ENCODE measurements around the gene PC. TPM values are rescaled to one million over a fixed set of nuclear protein-coding genes. Genes with fewer than 3 reads are reported as not detected.

The PC gene
- polyA plus RNA-seq, 3 donors = 4.6 to 7.1 (median 6.0) TPM

DNA sequence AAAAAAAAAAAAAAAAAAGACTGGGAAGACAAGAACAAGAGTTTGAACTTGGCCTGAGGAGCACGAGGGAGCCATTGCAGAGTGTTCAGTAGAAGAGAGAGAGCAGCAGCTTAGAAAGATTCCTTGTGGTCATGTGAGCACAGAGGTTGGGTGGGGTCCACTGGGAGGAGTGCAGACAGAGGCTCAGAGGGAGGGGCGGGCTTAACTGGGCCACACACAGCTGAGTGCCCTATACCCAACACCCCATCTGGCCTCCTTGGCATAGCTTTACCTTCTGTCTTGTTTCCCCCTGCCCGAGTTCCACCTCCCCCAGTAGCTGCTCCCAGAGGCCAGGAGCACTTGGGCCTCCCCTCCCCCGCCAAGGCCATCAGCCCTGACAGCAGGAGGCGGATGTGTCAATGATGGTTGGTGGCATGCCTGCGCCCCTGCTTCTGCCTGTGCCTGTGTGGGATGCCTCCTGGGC lies 29.0 kb upstream of the PC start:
- Histone ChIP-seq H3K4me1 (ENCODE audit: control insufficient read depth in 1 of 2, insufficient read depth in 2 of 2, low read length in 2 of 2) (peaks cover 2 to 5% of the 10 kb centered on the region in 2 donors), H3K36me3 (replicated peaks in 1 of 2; ENCODE audit: control insufficient read depth in 1 of 2, insufficient read depth in 2 of 2, low read length in 2 of 2) (no peaks in the 10 kb centered on the region), H3K9me3 (replicated peaks in 1 of 2; ENCODE audit: control insufficient read depth in 1 of 2, insufficient read depth in 1 of 2, low read length in 2 of 2) (no peaks in the 10 kb centered on the region), H3K4me2 (replicated peaks; ENCODE audit: extremely low read depth, low read length, poor library complexity, severe bottlenecking) (no peak overlapping the region), H2AFZ (ENCODE audit: insufficient read depth, low read depth, low read length, poor library complexity, severe bottlenecking) (no peak overlapping the region), H3K27ac (ENCODE audit: low read depth in 1 of 2, low read length in 2 of 2) (no peak overlapping the region), H4K20me1 (ENCODE audit: insufficient read depth, low read length) (no peaks in the 10 kb centered on the region), H3K4me3 (replicated peaks in 1 of 3; ENCODE audit: low read depth in 2 of 3, low read length in 3 of 3) (no peak overlapping the region), H3K79me2 (ENCODE audit: insufficient read depth, low read length) (no peaks in the 10 kb centered on the region), H3K27me3 (ENCODE audit: control insufficient read depth in 2 of 2, insufficient read depth in 2 of 2, low read length in 2 of 2) (peaks cover 0 to 9% of the 10 kb centered on the region in 2 donors), H3K9ac (ENCODE audit: insufficient read depth, low read length, poor library complexity, severe bottlenecking) (no peak overlapping the region)
- Mint-ChIP-seq H3K9me3 (peaks cover 0 to 2% (median 0%) of the 10 kb centered on the region in 7 donors), H3K27ac (no peak overlapping the region), H3K27me3 (ENCODE audit: low read depth in 3 of 3) (peaks cover 28 to 30% (median 29%) of the 10 kb centered on the region in 3 donors), H3K4me3 (no peak overlapping the region), H3K36me3 (peaks cover 0 to 2% of the 10 kb centered on the region in 2 donors), H3K4me1 (peaks cover 7% of the 10 kb centered on the region)
- DNase-seq = no peak
- TF ChIP-seq, protein P1, sequence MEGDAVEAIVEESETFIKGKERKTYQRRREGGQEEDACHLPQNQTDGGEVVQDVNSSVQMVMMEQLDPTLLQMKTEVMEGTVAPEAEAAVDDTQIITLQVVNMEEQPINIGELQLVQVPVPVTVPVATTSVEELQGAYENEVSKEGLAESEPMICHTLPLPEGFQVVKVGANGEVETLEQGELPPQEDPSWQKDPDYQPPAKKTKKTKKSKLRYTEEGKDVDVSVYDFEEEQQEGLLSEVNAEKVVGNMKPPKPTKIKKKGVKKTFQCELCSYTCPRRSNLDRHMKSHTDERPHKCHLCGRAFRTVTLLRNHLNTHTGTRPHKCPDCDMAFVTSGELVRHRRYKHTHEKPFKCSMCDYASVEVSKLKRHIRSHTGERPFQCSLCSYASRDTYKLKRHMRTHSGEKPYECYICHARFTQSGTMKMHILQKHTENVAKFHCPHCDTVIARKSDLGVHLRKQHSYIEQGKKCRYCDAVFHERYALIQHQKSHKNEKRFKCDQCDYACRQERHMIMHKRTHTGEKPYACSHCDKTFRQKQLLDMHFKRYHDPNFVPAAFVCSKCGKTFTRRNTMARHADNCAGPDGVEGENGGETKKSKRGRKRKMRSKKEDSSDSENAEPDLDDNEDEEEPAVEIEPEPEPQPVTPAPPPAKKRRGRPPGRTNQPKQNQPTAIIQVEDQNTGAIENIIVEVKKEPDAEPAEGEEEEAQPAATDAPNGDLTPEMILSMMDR (IDR thresholded peaks at IDR 0.05) = no peak
- intact Hi-C loops (cut with micrococcal nuclease) = no loop called here
- WGBS (ENCODE audit: insufficient coverage) = 100% methylated on average over 1 of the region's 6 CpGs

DNA sequence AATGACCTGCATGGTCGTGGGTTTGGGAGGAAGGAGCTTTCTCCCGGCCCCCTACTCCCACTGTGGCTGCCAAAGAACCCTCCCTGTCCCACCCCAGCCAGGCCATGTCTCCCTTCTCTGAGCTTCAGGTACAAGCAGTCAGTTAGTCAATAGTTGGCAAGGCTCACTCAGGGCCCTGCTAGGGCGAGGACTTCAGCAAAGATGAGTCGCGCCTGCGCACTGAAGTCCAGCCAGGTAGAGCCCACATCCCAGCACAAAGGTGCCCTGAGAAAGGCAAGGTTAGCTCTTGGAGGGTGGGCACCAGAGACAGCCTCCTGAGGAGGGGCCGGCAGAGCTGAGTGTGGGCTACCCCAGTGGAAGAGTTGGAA lies 28.0 kb upstream of the PC start:
- peaks cover 15% of the 10 kb centered on the region for H3K4me1 Mint-ChIP-seq
- Histone ChIP-seq H4K20me1 (ENCODE audit: insufficient read depth, low read length) (no peaks in the 10 kb centered on the region), H3K36me3 (replicated peaks in 1 of 2; ENCODE audit: control insufficient read depth in 1 of 2, insufficient read depth in 2 of 2, low read length in 2 of 2) (no peaks in the 10 kb centered on the region), H3K79me2 (ENCODE audit: insufficient read depth, low read length) (no peaks in the 10 kb centered on the region), H3K9ac (ENCODE audit: insufficient read depth, low read length, poor library complexity, severe bottlenecking) (no peak overlapping the region), H3K27ac (ENCODE audit: low read depth in 1 of 2, low read length in 2 of 2) (no peak overlapping the region), H3K4me3 (replicated peaks in 1 of 3; ENCODE audit: low read depth in 2 of 3, low read length in 3 of 3) (no peak overlapping the region), H3K27me3 (ENCODE audit: control insufficient read depth in 2 of 2, insufficient read depth in 2 of 2, low read length in 2 of 2) (peaks cover 0 to 9% of the 10 kb centered on the region in 2 donors), H3K9me3 (replicated peaks in 1 of 2; ENCODE audit: control insufficient read depth in 1 of 2, insufficient read depth in 1 of 2, low read length in 2 of 2) (no peaks in the 10 kb centered on the region), H3K4me1 (ENCODE audit: control insufficient read depth in 1 of 2, insufficient read depth in 2 of 2, low read length in 2 of 2) (peaks cover 6 to 13% of the 10 kb centered on the region in 2 donors), H2AFZ (ENCODE audit: insufficient read depth, low read depth, low read length, poor library complexity, severe bottlenecking) (no peak overlapping the region), H3K4me2 (replicated peaks; ENCODE audit: extremely low read depth, low read length, poor library complexity, severe bottlenecking) (no peak overlapping the region)
- WGBS (ENCODE audit: insufficient coverage) = 96% methylated on average over 5 of the region's 7 CpGs
- H3K27ac Mint-ChIP-seq = peak overlapping the region in 1 of 7 donors; percentile 19
- no peak for DNase-seq
- H3K9me3 Mint-ChIP-seq = peaks cover 0 to 2% (median 0%) of the 10 kb centered on the region in 7 donors
- intact Hi-C loops (cut with micrococcal nuclease) = no loop called here
- no peak overlapping the region for H3K4me3 Mint-ChIP-seq
- H3K36me3 Mint-ChIP-seq = peaks cover 0 to 2% of the 10 kb centered on the region in 2 donors
- peaks cover 26 to 38% (median 29%) of the 10 kb centered on the region in 3 donors for H3K27me3 Mint-ChIP-seq (ENCODE audit: low read depth in 3 of 3)
- TF ChIP-seq, protein P1 (IDR thresholded peaks at IDR 0.05) = no peak
